ENCODE results near the gene TRPM3.

GRCh38 chr9:70823284-70823683 is 298.1 kb downstream of the TRPM3 start:
- TF ChIP-seq CTCF (conservative IDR thresholded peaks at IDR 0.05) (no peak), ZFX (IDR thresholded peaks at IDR 0.05) (no peak)

Data from C4-2B (cell line).